T1000 (cell line): ENCODE results near the gene MATN1.

Experiments used
- DNase-seq: peaks from one replicate; lab custom pipeline; 2025; ENCODE audit warnings: mixed read lengths; lab: John Stamatoyannopoulos, UW

The MATN1 gene

GRCh38 chr1:30718636-30719405 lies 4.6 kb downstream of the MATN1 start:
- peak; percentile 65 for DNase-seq

- DNase-seq = peak; percentile 99
These were observed 5.2 kb downstream of the MATN1 start for GRCh38 chr1:30718091-30718635.

- DNase-seq = no peak
These were observed 6.7 kb downstream of the MATN1 start for GRCh38 chr1:30716646-30717045.

GRCh38 chr1:30715886-30716285 lies 7.5 kb downstream of the MATN1 start:
- DNase-seq = no peak

- DNase-seq = no peak
These were observed 8.2 kb downstream of the MATN1 start for GRCh38 chr1:30715216-30715615.

- DNase-seq = no peak
These were observed 8.8 kb downstream of the MATN1 start for GRCh38 chr1:30714536-30715090.

GRCh38 chr1:30714025-30714424 lies 9.4 kb downstream of the MATN1 start:
- no peak for DNase-seq

GRCh38 chr1:30713311-30713710 lies 10.1 kb downstream of the MATN1 start:
- DNase-seq = no peak

- no peak for DNase-seq
These were observed 10.8 kb downstream of the MATN1 start for GRCh38 chr1:30712583-30712982.

- DNase-seq = no peak
These were observed 13.0 kb downstream of the MATN1 start for GRCh38 chr1:30710407-30710806.

GRCh38 chr1:30708361-30708728 lies 15.0 kb downstream of the MATN1 start:
- DNase-seq = no peak

- DNase-seq = peak; percentile 31
These were observed 15.7 kb downstream of the MATN1 start for GRCh38 chr1:30707412-30708360.

- no peak for DNase-seq
These were observed 16.9 kb downstream of the MATN1 start for GRCh38 chr1:30706528-30706927.

GRCh38 chr1:30705698-30706097 lies 17.7 kb downstream of the MATN1 start:
- no peak for DNase-seq

- no peak for DNase-seq
These were observed 18.4 kb downstream of the MATN1 start for GRCh38 chr1:30704765-30705509.

- no peak for DNase-seq
These were observed 19.1 kb downstream of the MATN1 start for GRCh38 chr1:30704271-30704670.

GRCh38 chr1:30702823-30703222 lies 20.6 kb downstream of the MATN1 start:
- no peak for DNase-seq

GRCh38 chr1:30701258-30701633 lies 22.1 kb downstream of the MATN1 start:
- DNase-seq = no peak

GRCh38 chr1:30700528-30701257 lies 22.7 kb downstream of the MATN1 start:
- peak; percentile 52 for DNase-seq

- no peak for DNase-seq
These were observed 23.6 kb downstream of the MATN1 start for GRCh38 chr1:30699762-30700161.

- no peak for DNase-seq
These were observed 24.9 kb downstream of the MATN1 start for GRCh38 chr1:30698401-30698981.
